G401.6 (cell line): ENCODE measurements around the gene WDR64.
"Not testable (repeated sequence)": the region's sequence is repeated elsewhere in the genome, so short reads cannot be mapped to it uniquely, and the experiment has no call there.

Experiments used
- FAIRE-seq: peaks from 2 replicates; lab custom pipeline; 2012; peaks lifted over from hg19 to GRCh38; lab: Jason Lieb, UNC

The WDR64 gene

DNA sequence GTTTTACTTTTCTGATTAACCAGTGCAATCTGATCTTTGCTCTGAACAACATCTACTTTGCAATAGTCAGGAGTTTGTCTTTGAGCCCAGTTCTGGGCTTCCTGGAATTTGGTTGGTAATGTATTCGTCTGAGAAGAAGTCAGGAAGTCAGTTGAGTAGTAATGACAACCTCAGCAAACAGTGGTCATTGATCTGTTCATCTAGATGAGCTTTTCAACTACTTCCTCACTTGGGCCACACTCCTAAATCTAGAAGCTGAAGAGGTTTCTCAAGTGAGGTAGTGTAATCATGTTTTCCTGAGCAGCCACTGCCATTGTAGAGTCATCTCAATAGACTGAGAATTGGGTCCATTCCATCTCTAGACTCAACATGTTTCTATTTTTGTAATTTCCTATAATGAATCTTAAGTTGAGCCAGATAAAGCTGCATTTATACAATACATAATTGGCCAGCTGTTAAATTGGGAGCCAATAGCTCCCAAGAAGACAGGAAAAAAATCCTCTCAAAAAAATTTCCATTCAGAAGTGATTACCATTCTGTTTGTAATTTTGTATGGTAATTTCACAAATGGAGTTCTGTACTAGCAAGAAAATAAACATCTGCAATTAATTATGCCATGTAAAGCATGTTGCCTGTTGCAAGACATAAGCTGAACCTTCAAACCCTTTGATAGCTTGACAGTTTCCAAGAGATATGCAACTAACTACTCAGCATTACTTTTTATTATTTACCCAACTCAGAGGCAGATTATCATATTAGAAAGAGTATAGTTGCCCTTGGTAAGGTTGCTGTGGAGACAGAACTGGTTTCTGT, 49.6 kb downstream of the WDR64 start:
- no peak for FAIRE-seq

DNA sequence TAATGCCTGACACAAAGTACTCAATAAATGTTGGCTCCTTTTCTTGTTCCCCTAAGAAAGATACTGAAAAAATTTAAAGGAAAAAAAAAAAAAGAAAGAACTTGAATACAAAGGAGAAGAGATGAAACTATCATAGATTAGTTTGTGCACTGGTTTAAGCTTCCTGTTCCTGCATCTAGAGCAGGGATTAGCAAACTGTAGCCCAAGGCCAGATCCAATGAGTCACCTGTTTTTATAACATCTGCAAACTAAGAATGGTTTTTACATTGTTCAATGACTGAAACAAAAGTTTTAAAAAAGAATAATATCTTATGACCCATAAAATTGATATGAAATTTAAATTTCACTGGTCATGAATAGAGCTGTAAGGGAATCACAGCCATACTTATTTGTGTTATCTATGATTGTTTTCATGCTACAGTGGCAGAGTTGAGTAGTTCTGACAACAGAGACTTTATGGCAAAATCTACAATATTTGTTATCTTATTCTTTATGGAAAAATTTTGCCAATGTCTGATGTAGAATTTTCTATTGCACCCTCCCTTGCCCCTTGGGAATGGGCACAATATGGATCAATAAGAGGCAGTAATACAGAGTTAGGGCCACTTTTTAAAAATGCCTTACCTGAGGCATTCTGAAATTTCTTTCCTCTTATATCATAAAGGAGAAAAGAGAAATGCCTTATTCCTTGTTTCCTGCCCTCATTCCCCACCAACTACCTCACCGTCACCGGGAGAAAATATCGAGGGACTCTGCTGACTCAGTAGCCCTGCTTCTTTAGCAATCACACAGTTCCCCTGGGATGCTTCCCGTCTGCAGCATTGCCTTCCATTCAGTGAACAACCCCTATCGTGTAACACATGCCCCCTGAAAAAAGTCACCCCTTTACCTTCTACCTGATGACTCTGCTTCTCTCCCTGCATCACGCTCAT, 50.6 kb downstream of the WDR64 start:
- FAIRE-seq, result no peak

DNA sequence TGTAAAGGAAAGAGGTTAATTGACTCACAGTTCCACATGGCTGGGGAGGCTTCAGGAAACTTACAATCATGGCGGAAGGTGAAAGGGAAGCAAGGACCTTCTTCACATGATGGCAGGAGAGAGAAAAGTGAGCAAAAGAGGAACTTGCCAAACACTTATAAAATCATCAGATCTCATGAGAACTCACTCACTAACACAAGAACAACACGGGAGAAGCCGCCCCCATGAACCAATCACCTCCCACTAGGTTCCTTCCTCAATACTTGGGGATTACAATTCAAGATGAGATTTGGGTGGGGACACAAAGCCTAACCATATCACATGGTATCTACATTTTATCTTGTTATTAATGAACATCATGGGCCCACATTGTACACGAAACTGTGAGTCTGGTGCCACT, 51.7 kb downstream of the WDR64 start:
- FAIRE-seq, result not testable (repeated sequence)

DNA sequence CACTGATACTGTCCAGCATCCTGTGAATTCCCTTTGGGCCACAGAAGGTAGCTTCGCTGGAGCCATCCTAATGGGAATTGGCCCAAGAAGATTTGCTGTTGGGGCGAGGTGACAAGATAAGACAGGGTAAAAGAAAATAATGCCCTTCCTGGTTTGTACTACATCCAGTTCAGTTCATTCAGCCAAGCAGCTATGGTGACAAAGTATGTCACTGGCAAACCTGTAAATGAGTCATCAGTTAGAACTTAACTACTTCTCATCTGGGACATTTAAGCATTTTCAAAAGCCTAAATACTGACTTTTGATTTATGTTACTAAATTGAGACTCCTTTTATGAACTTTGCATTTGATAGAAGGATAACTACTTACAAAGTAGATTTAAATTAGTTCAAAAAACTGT, 54.2 kb downstream of the WDR64 start:
- no peak for FAIRE-seq

GRCh38 chr1:241706967-241707366, 54.9 kb downstream of the WDR64 start:
- no peak for FAIRE-seq

DNA sequence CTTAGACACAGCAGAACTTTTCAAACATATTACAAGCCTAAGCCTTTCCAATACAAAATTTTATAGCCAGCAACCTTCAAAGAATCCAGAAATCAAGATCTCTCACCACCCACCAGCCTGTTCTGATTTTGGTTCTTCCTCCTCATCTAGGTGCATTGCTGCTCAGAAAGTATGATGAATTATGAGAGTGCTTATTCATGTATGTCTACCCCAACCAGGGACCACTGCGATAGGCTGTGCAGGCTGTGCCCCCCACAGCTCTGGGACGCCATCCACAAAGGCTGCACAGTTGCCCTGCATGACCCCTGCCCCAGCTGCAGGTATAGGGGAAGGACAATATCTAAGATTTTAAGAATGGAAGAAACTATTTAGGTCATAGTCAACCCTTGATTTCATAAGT, 55.4 kb downstream of the WDR64 start:
- FAIRE-seq, result no peak

- no peak for FAIRE-seq
These were observed 59.2 kb downstream of the WDR64 start for GRCh38 chr1:241711326-241711725.

- FAIRE-seq, result no peak
These were observed 61.2 kb downstream of the WDR64 start for GRCh38 chr1:241713316-241713715.

DNA sequence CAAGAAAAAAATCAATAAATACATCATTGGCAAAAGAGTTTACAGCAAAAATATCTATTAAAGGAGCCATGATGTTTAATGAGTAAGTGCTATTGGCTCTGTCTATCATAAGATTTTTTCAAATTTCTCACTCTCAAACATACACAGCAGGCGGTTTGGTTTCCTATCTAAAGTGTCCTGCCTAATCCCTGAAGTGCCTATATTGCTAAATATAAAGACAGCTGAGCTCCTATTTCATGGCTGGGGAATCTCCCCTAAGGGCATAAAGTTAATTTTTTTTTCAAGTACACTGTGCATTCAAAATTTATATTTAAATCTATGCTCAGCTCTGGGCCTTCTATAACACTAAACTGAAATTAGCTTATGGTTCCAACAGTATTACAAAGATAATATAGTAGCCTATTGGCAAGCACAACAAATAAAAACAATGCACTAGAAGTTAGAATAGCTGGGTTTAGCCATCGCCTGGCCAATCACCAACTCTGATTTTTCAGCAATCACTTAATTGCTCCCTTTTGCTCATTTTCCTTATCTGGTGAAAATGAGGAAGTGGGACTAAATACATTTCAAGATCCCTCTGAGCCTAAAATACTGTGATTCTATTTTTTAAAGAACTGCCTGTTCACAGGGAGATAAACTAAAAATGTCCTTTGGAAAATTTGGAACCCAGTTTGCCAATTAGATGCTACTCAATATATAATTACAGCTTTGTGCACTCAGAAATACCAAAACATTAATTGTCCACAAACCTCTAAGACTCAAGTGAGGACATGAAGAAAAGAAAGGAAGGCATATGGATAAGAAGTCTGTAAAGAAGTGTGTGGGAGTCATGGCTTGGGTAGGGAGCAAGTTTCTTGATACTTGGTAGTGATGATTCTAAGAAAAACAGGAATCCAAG, 62.5 kb downstream of the WDR64 start:
- FAIRE-seq, result no peak

DNA sequence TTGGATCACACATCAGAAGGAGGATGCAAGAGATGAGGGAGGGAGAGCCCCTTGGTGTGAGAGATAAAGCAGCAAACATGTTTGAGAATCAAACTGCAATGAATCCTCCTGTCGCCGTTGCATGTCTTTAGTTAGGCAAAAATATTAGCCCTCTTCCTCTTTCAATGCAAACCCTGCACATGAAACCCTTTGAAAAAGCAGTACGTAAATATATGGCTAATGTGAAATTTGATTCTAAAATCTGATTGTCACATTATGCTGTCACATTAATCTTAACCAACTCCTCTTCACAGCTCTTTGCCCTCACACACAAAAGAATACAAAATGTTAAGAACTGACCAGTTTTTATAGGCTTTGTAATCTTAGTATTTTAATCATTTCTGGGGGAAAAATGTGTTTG, 63.4 kb downstream of the WDR64 start:
- no peak for FAIRE-seq

GRCh38 chr1:241715956-241716355, 63.9 kb downstream of the WDR64 start:
- FAIRE-seq, result no peak

- no peak for FAIRE-seq
These were observed 65.0 kb downstream of the WDR64 start for GRCh38 chr1:241716915-241717656.

DNA sequence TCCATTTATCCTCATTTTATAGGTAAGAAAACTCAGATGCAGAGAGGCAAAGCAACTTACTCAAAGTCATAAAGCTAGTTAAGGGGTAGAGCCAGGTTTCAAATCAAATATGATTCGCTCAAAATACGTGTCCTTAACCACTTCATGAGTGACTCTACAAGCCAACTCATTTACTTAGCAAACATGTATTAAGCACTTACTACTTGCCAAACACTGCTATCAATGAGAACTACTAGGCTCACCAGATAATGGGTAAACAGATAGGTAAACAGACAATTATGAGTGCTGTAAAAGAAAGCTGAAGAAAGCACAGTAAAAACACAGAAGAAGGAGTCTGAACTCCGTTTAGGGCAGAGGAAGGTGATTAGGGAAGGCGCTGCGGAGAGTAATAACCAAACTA, 65.9 kb downstream of the WDR64 start:
- no peak for FAIRE-seq

- FAIRE-seq, result no peak
These were observed 68.9 kb downstream of the WDR64 start for GRCh38 chr1:241721011-241721410.

- no peak for FAIRE-seq
These were observed 70.9 kb downstream of the WDR64 start for GRCh38 chr1:241722947-241723346.

GRCh38 chr1:241724741-241725356, 72.8 kb downstream of the WDR64 start:
- FAIRE-seq, result no peak

DNA sequence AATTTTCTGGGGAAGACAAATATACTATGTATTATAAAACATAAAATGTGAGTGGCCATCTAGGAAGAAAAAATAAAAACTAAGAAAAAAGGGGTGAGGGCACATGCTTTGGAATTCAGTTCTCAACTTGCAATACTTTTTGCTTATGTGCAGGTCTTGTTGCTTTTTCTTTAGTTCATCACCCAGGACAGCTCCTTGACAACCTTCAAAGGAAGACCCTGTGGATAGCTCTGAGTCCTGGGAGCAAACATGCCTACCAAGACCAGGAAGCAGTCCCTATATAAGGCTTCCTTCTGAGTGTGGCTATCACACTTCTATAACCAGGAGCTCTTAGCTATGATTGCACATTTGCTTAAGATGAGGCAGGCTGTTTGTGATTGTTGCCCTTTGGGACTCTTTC, 78.0 kb downstream of the WDR64 start:
- FAIRE-seq, result no peak

DNA sequence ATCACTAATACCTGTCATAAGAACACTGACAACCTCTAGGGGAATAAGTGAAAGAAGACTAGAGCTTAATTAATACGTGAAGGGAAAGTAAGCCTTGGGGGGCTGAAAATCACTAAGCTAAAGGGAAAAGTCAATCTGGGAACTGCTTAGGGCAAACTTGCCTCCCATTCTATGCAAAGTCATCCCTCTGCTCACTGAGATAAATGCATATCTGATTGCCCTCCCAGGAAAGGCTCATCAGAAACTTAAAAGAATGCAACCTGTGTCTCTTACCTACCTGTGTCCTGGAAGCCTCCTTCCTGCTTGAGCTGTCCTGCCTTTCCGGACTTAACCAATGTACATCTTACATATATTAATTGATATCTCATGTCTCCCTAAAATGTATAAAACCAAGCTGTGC, 81.8 kb downstream of the WDR64 start:
- FAIRE-seq, result no peak

- FAIRE-seq, result no peak
These were observed 82.5 kb downstream of the WDR64 start for GRCh38 chr1:241734533-241734932.

DNA sequence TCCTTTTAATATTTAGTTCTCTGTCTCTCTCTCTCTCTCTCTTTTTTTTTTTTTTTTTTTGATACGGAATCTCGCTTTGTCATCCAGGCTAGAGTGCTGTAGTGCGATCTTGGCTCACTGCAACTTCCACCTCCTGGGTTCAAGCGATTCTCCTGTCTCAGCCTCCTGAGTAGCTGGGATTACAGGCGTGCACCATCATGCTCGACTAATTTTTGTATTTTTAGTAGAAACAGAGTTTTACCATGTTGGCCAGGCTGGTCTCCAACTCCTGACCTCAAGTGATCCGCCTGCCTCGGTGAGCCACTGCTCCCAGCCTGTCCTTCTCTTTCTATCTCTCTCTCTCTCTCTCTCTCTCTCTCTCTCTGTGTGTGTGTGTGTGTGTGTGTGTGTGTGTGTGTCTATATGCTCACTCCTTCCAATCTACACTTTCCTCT, 83.4 kb downstream of the WDR64 start:
- FAIRE-seq, result not testable (repeated sequence)

DNA sequence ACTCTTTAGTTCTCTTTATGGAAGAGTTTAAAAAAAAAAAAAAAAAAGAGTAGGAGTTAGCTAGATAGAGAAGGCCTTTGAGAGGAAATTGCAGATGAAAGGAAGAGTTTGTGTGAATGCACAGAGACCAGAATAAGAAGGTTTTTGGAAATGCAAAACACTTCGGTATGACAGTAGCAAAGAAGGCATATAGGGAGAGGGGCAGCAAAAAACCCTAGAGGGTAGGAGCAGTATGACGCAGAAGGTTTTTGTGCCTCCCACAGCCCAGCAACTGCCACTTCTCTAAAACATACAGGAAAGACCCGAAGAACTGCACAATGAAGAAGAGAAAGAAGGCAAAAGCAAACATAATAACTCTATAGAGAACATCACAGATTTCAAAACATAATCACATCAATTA, 84.3 kb downstream of the WDR64 start:
- FAIRE-seq, result no peak
